GM12878 (cell line): ENCODE results near the gene CHST14. TPM values are rescaled to one million over a fixed set of nuclear protein-coding genes. Genes with fewer than 3 reads are reported as not detected.

Experiments used
- BMI1 ChIP-seq: fragments of 450-650 bp; IDR thresholded peaks from 2 replicates; pipeline ENCODE4 v1.6.1; 2016; ENCODE audit warnings: mild to moderate bottlenecking, moderate library complexity, borderline replicate concordance
- DPF2 ChIP-seq: fragments of 450-650 bp; IDR thresholded peaks from 2 replicates; pipeline ENCODE4 v1.6.1; 2017; ENCODE audit warnings: mild to moderate bottlenecking
- GATAD2B ChIP-seq: fragments of 450-650 bp; conservative IDR thresholded peaks from 2 replicates; pipeline ENCODE4 v1.6.1; 2017; ENCODE audit warnings: low read depth, mild to moderate bottlenecking, moderate library complexity
- MXI1 ChIP-seq: fragments of 150-350 bp; IDR thresholded peaks from 2 replicates; pipeline ENCODE4 v1.6.1; 2011; ENCODE audit warnings: low read depth, mild to moderate bottlenecking, inconsistent platforms, low read length, improper control_type of control experiment
- NR2C2 ChIP-seq: IDR thresholded peaks from 2 replicates; pipeline ENCODE4 v1.6.1; 2011; ENCODE audit warnings: borderline replicate concordance, low read depth; ENCODE audit not compliant: control insufficient read depth, insufficient read length
- POLR2A ChIP-seq: IDR thresholded peaks from 2 replicates; pipeline ENCODE4 v1.6.1; 2011; ENCODE audit warnings: low read depth, mild to moderate bottlenecking, low read length
- POU2F2 ChIP-seq: IDR thresholded peaks from 3 replicates; pipeline ENCODE4 v1.6.1; 2011; ENCODE audit warnings: low read depth, mild to moderate bottlenecking, low read length, borderline replicate concordance
- PRDM15 ChIP-seq: fragments of 450-650 bp; formaldehyde crosslinking; IDR thresholded peaks from 2 replicates; pipeline ENCODE4 v1.4.0; 2020; ENCODE audit warnings: mild to moderate bottlenecking, moderate library complexity
- SPI1 ChIP-seq: IDR thresholded peaks from 2 replicates; pipeline ENCODE4 v1.6.1; 2011; ENCODE audit warnings: low read depth, mild to moderate bottlenecking, low read length, moderate library complexity, borderline replicate concordance; ENCODE audit not compliant: insufficient read depth
- SUZ12 ChIP-seq: fragments of 200-600 bp; sonication (generic); IDR thresholded peaks from one replicate; pipeline ENCODE4 v1.6.1; 2018; ENCODE audit warnings: antibody characterized with exemption, mild to moderate bottlenecking; ENCODE audit not compliant: unreplicated experiment
- ZNF207 ChIP-seq: fragments of 450-650 bp; IDR thresholded peaks from 2 replicates; pipeline ENCODE4 v1.6.1; 2014; ENCODE audit warnings: antibody characterized with exemption, mild to moderate bottlenecking, borderline replicate concordance
- ZNF384 ChIP-seq: IDR thresholded peaks from 2 replicates; pipeline ENCODE4 v1.6.1; 2012; ENCODE audit warnings: low read depth, mild to moderate bottlenecking, low read length, improper control_type of control experiment, borderline replicate concordance
- ZNF622 ChIP-seq: fragments of 450-650 bp; IDR thresholded peaks from 2 replicates; pipeline ENCODE4 v1.6.1; 2017; ENCODE audit warnings: mild to moderate bottlenecking, inconsistent platforms
- polyA plus RNA-seq, 11 experiments: library from polyadenylated mRNA; depleted of rRNA in 4 of 11; unstranded in 6 of 11; stranded (reverse) in 5 of 11; fragments of >200 nt; fragmentation: Nextera tagmentation in 4 of 11; fragmentation: Illumina TruSeq in 1 of 11; extraction: Ambion mirVana in 4 of 11; extraction: Trizol in 1 of 11; gene quantifications; 1 replicate in 1 of 11; 2 replicates in 10 of 11; pipeline versions ENCODE4 v1.2.1 to v1.2.3, GENCODE V29; 2011 to 2016; ENCODE audit warnings: inconsistent platforms in 2 of 11, missing spikeins in 2 of 11, low read depth in 1 of 11
- total RNA-seq, 4 experiments: library from RNA; depleted of rRNA in 3 of 4; stranded (reverse); fragments of >200 nt in 3 of 4; fragmentation: Illumina TruSeq in 1 of 4; extraction: Trizol in 1 of 4; gene quantifications; 2 replicates each; pipeline versions ENCODE4 v1.2.1 to v1.2.3, GENCODE V29; 2013 to 2021
- TF ChIP-seq, protein P1 (sequence below): fragments of 450-650 bp; formaldehyde crosslinking; IDR thresholded peaks from 2 replicates; pipeline ENCODE4 v1.5.0; 2022; ENCODE audit warnings: mild to moderate bottlenecking, missing genetic modification characterization
- TF ChIP-seq, protein P2 (sequence below): fragments of 450-650 bp; IDR thresholded peaks from 2 replicates; pipeline ENCODE4 v1.6.1; 2017; ENCODE audit warnings: mild to moderate bottlenecking
- TF ChIP-seq, protein P3 (sequence below): IDR thresholded peaks from 2 replicates; pipeline ENCODE4 v1.6.1; 2012; ENCODE audit warnings: low read depth, low read length, improper control_type of control experiment

CHST14 gene
- total and polyA plus RNA-seq, 10 of the 15 experiments (the other 5 are each of a cell fraction or from before 2014, with no cell fraction given) = 1.3 to 12.8 (median 6.2) TPM

- TF ChIP-seq NR2C2 (no peak), SUZ12 (no peak), ZNF207 (0 out of 2 replicates have a peak, but pooled peaks have one; percentile 43), ZNF384 (no peak), POLR2A (peak; percentile 55; the same call in 1 of the 2 replicates), PRDM15 (CRISPR knock-in tag) (no peak), SPI1 (no peak), MXI1 (no peak), ZNF622 (no peak), BMI1 (no peak), GATAD2B (peak; percentile 31; the same call in 1 of the 2 replicates), DPF2 (no peak), POU2F2 (0 out of 3 replicates have a peak, but pooled peaks have one; percentile 6)
- TF ChIP-seq, protein P1, sequence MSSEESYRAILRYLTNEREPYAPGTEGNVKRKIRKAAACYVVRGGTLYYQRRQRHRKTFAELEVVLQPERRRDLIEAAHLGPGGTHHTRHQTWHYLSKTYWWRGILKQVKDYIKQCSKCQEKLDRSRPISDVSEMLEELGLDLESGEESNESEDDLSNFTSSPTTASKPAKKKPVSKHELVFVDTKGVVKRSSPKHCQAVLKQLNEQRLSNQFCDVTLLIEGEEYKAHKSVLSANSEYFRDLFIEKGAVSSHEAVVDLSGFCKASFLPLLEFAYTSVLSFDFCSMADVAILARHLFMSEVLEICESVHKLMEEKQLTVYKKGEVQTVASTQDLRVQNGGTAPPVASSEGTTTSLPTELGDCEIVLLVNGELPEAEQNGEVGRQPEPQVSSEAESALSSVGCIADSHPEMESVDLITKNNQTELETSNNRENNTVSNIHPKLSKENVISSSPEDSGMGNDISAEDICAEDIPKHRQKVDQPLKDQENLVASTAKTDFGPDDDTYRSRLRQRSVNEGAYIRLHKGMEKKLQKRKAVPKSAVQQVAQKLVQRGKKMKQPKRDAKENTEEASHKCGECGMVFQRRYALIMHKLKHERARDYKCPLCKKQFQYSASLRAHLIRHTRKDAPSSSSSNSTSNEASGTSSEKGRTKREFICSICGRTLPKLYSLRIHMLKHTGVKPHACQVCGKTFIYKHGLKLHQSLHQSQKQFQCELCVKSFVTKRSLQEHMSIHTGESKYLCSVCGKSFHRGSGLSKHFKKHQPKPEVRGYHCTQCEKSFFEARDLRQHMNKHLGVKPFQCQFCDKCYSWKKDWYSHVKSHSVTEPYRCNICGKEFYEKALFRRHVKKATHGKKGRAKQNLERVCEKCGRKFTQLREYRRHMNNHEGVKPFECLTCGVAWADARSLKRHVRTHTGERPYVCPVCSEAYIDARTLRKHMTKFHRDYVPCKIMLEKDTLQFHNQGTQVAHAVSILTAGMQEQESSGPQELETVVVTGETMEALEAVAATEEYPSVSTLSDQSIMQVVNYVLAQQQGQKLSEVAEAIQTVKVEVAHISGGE (CRISPR knock-in tag) = no peak
- TF ChIP-seq, protein P2, sequence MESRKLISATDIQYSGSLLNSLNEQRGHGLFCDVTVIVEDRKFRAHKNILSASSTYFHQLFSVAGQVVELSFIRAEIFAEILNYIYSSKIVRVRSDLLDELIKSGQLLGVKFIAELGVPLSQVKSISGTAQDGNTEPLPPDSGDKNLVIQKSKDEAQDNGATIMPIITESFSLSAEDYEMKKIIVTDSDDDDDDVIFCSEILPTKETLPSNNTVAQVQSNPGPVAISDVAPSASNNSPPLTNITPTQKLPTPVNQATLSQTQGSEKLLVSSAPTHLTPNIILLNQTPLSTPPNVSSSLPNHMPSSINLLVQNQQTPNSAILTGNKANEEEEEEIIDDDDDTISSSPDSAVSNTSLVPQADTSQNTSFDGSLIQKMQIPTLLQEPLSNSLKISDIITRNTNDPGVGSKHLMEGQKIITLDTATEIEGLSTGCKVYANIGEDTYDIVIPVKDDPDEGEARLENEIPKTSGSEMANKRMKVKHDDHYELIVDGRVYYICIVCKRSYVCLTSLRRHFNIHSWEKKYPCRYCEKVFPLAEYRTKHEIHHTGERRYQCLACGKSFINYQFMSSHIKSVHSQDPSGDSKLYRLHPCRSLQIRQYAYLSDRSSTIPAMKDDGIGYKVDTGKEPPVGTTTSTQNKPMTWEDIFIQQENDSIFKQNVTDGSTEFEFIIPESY = no peak
- TF ChIP-seq, protein P3, sequence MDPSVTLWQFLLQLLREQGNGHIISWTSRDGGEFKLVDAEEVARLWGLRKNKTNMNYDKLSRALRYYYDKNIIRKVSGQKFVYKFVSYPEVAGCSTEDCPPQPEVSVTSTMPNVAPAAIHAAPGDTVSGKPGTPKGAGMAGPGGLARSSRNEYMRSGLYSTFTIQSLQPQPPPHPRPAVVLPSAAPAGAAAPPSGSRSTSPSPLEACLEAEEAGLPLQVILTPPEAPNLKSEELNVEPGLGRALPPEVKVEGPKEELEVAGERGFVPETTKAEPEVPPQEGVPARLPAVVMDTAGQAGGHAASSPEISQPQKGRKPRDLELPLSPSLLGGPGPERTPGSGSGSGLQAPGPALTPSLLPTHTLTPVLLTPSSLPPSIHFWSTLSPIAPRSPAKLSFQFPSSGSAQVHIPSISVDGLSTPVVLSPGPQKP = no peak
These were observed at the start of gene CHST14 (continued) for GRCh38 chr15:40470423-40471104.
